ENCODE results near the gene LARGE1.

LARGE1 gene

DNA sequence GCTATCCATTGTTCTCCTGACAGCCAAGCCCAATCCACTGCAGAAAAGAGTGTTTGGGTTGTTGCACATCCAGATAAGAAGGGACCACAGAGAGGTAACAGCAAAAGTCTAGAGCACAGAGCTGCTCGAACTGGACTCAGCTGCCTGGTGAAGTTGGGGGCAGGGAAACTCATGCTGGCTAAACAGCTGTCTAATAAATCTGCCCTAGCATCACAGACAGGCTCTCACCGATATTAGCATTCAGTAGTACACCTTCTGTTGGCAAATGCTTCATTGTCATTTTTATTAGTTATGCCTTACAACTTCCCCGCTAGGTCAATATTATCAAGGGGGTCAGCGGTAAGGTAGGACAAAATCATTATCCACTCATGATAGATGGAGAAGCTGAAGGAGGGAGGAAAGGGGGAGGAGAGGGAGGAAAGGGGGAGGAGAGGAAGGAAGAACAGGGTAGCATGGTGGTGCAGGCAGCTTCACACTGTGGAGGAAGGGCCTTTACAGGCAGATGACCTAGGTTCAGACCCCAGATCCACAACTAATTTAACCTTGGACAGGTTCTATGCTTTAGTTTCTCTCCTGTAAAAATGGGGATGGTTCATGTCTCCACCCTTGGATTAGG is 102.7 kb downstream of the LARGE1 start:
- DNase-seq, result no peak

DNA sequence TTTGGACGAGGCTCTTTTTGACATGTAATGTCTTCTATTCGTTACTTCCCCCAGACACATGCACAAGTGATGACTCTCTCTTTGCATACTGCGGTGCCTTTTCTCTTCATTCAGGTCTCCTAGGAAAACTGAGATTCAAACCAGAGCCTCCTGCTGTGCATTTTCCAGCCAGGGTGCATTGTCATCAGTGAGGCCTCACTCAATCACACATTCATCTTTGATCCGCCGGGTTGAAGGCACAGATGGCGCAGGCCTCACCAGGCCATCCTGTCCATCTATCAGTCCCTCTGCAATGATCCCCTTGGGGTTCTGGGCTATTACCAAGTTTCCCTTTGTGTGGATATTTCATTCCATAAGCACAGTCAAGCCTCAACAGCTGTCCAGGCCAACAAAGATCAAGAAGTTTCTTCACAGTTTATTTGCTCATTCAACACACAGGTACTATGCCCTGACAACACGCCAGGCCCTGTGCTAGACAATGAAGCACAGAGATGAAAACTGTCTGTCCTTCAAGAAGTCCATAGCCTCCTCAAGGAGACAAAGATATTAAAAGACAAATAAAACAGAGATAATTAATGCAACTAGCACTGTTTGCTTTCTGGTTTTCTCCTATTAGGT is 107.8 kb downstream of the LARGE1 start:
- no peak for DNase-seq

DNA sequence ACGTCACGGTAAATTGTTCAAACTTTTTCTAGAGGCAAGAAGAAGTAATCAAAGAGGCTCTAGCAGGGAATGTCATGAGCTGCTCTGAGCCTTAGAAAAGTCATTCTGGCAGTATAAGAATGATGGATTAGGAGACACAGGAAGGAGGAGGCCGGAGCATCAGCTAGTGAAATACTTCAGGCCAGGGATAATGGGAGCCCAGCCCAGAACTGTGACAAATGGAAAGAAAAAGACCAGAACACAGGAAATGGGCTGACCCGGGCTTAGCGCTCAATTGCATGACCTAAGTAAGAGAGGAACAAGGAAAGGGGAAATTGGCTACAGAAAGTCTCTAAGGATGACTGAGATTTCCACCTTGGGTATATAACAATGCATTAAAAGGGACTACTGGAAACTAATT is 108.6 kb downstream of the LARGE1 start:
- no peak for DNase-seq

DNA sequence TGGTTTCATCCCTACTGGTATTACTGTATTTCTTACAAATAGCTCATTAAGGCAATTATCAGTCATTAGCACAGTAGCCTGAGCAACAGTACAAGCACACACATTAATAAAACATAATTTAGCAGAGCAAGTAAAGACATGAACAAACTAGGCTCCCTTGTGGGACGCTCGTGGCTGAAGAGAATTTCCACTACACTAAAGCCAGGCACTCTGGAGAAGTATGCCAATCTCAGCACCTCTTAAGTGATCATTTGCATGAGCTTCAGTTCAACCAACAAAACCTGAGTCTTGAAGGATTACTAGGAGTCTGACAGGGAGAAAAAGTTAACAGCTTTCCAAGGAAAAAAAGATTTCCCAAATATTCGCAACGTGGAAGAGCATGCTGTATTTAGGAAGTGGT is 109.1 kb downstream of the LARGE1 start:
- DNase-seq, result no peak

DNA sequence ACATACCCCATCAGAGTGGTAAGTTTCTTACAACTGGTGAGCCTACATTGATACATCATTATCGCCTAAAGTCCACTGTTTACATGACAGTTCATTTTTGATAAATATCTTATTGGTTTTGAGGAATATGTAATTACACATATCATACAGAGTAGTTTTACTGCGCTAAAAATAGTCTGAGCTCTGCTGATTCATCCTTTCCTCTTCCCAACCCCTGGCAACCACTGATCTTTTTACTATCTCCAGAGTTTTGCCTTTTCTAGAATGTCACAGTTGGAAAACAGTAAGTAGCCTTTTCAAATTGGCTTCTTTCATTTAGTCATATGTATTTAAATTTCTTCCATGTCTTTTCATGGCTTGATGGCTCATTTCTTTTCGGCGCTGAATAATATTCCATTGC is 112.8 kb downstream of the LARGE1 start:
- DNase-seq, result no peak

DNA sequence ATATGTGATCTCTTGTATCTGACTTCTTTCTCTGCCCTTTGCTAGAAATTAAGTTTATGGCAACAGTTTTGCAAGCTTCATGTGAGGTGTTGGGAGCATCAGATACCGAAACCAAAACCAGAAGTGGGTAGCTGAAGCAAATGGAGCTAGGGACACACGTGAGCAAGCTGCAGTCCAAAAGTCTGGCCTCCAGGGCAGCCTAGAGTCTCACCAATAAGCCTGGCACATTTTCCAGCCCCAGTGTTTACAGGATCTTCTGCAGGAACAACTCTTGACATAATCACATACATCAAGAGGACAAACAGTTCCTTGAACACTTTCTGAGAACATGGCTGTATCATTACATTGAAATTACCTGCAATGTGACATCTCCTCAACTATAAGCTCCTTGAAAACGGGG is 114.1 kb downstream of the LARGE1 start:
- no peak for DNase-seq

DNA sequence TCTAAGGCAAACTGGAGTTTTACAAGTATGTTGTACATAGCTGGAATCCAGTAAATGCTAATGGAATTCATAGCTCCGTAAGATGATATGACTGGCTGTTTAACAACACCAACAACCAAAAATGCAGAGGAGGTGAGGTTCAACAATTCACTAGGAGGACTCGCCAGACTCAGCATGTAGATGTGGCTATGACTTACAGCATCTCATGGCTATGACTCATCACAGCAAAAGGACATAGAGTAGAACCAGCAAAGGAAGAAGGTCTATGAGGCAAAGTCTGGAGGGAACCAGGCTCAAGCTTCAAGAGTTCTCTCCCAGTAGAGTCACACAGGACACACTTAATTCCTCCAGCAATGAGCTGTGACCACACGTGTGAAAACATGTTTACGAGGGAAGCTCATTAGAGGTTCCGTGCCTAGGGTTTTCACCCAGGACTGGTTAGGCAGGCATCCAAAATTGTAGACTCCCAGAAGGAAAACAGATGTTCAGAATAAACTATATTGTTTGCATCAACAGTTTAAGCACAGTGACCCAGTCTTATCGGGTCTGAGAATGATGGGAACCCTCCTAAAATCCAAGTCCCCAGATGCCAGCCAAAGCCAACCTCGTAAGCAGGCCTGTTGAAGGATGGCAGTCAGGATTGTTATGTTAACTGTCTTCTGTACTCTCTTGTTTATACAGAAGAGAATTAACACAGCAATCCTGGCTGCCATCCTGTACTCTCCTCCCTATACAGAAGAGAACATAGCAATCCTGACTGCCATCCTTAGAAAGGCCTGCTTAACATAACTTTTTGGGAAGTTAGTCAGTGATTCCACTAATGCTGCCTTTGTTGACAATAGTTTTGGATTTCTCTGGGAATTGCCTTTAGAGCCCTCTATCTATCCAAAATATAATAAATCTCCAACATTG is 116.6 kb downstream of the LARGE1 start:
- no peak for DNase-seq

DNA sequence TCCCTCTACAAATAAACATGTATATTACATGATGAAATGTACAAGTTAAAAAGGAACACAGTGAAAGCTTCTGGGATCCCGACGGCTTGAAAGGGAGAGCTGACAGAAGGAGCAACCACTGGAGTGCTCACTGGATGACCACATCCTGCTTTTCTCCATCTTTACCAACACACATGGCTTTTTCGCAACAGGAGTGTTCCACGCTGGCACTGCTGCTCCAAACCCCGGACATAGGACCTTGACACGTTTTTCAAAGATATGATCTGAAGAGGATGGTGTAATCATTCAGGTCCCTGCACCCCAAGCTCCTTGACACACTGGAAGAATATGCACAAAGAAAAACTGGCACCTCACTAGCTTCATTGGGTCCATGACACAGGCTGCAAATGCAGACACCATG is 121.9 kb downstream of the LARGE1 start:
- DNase-seq, result no peak

DNA sequence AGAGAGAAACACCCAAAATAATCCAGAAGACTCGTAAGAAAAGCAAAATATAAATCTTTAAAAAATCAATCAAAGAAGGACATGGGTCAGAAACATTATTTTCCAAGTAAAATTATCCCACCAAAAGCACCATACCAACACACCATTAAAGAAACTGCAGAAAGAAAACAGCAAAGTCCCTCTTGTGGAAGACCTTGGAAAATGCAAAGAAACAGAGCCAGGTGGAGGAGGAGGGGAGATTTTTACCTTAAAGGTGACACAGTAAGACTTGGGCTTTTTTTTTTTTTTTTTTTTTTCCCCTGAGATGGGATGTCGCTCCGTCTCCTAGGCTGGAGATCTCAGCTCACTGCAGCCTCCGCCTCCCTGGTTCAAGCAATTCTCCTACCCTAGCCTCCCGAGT is 123.8 kb downstream of the LARGE1 start:
- peak; percentile 68 for DNase-seq

DNA sequence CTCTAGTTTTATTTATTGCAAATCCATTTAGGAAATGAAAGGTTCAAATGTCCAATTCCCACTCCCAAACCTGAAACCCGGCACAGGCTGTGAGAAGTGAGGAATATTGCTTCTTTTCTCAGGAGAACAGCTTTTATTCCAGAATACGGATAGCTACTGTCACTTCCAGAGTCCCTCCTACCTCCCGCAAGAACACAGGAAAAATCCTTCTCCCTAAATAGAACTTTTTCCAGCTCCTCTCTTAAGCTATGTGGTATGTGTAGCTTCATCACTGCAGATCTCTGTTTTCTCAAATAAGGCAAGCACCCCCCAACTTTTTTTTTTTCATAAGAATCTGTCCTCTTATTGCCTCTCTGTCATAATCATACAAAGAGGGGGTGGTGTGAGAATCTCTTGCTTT is 126.8 kb downstream of the LARGE1 start:
- no peak for DNase-seq

DNA sequence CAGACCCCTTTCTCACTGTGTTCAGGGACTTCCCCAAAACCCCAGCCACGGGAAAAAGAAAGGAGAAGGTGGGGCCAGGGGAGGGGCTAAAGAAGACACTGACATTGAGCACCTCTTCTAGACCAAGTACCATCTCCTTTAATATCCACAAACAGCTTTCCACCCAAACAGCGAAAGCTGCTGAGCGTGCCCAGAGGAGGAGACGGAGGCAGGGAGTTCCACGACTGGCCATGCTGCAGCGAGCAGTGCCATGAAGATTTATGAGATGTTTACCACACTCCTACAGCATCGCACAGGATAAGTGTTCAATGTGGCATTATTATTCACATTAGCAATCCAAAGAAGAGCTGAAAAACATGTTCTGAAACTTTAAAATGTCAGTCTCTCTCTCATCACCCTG is 127.4 kb downstream of the LARGE1 start:
- DNase-seq, result no peak

DNA sequence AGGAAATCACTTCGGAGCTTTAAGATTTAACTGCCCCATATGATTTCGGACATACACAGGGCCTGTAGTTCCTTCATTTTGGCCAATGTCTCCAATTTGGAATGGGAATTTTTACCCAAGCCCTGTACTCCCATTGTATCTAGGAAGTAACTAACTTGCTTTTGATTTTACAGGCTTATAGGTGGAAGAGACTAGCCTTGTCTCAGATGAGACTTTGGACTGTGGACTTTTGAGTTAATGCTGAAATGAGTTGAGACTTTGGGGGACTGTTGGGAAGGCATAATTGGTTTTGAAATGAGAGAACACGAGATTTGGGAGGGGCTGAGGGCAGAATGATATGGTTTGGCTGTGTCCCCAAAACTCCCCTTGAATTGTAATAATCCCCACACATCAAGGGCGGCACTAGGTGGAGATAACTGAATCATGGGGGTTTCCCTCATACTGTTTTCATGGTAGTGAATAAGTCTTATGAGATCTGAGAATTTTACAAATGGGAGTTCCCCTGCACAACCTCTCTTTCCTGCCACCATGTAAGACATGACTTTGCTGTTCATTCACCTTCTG is 130.5 kb downstream of the LARGE1 start:
- no peak for DNase-seq

DNA sequence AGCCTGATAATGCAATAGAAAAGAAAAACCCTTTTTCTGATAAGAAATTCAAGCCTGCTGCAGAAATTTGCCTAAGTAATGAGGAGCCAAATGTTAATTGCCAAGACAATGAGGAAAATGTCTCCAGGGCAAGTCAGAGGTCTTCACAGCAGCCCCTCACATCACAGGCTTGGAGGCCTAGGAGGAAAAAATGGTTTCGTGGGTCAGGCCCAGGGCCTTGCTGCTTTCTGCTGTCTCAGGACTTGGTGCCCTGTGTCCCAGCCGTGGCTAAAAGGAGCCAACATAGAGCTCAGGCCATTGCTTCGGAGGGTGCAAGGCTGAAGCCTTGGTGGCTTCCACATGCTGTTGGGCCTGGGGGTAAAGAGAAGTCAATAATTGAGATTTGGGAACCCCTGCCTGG is 131.3 kb downstream of the LARGE1 start:
- no peak for DNase-seq

DNA sequence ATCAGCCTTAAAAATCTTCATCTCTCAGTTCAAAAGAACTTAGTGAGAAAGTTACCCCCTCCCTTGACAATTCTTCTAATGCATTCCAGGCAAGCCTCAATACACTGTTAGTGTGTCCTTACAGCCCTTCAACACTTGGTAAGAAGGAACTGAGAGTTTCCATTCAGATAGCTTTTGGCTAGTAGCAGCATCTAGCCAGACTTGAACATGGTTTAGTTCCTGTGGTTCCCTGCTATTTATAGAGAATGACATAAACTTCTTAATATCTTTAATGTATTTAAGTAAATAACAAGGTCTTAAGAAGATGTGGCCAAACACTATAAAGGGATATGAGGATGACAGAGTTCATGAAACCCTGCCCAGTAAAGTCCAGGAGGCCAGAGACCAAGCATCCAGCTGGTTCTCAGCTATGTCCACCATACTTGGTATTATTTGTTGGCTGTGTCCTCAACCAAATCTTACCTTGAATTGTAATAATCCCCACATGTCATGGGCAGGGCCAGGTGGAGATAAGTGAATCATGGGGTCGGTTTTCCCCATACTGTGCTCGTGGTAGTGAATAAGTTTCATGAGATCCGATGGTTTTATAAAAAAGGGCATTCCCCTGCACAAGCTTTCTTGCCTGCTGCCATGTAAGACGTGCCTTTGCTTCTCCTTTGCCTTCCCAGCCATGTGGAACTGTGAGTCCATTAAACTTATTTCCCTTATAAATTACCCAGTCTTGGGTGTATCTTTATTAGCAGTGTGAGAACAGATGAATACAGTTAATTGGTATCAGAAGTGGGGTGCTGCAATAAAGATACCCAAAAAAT is 132.4 kb downstream of the LARGE1 start:
- DNase-seq, result no peak

DNA sequence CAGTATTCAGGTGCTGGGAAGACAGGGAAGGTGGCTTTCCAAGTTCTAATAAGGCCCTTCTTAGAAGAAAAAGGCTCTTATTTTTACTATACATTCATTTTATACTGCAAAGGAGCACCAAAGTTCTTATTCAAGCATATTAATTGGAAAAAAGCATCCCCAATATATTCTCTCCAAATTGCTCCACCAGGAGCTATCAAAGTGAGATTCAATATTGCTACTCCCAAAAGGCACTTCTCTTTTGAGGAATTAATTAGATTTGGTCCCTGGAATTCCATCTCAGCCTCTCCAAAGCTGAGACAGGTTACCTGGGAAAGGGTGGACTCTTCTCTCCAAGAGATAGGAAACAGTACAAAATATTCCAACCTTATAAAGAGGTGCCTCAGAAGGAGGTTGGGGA is 134.1 kb downstream of the LARGE1 start:
- DNase-seq, result no peak

DNA sequence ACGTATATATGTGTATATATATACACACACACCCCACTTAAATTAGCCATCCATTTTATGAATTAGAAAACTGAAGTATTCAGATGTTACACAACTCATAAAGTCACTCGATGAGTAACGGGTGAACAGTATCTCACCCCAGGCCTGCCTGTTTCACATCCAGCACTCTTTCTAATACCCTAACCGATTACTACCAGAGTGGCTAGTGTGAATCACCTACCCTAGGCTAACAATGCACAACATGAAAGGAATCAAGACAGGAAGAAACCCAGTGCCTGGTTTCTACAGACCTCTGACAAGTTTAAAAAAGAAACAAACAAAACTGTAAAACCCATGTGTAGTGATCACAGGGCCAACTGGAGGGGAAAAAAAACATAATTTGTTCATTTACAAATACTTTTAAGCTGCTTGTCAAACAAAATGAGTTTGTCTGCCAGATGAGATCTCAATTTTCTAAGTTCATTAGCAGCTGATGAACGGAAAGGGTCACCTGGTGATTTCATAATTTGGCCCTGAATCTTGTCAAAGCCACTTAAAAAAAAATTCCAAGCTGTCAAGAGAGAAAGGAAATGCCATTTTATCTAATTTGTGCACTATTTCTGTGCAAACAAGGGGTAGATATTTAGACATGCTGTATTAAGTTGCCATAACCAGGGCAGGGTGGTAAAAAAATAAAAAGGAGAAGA is 134.8 kb downstream of the LARGE1 start:
- no peak for DNase-seq

DNA sequence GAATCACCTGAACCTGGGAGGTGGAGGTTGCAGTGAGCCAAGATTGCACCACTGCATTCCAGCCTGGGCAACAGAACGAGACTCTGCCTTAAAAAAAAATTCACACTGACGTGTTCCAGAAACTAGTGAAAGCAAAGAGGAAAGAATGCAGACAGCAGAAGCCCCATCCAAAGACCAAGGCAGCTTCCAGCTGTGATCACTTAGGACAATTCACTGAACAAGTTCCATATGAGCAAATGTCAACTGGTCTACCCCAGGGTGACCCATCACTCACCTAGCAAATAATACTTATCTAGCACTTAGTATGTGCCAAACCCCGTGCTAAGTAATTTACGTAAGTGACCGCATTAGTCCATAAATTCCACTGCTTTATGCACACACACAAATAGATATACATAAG is 138.9 kb downstream of the LARGE1 start:
- no peak for DNase-seq

DNA sequence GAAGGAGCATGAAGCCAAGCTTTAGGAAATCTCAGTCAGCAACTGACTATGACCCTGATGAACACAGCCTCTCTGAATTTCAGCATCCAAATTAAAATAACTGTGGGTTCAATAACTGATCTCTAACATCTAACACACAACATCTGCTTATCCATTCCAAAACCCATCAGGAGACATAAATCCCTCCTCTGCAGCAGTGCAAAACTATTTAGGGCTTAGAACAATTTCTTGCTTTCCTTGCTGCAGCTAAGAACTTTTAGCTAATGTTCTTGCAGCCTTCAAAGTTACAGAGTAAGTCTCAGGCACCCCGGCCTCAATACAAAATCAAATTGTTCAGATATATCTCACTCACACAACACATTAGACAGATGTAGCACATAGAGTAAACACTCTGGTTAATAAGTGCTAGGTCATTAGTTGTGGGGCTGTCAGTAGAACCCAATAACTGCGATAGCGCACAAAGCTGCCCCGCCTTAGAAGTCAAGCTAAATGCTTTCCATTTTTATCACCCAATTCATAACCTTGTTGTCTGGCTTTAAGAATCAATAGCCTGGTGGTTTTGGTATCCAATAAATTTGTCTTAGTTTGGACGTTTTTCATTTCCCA is 139.6 kb downstream of the LARGE1 start:
- DNase-seq, result no peak

DNA sequence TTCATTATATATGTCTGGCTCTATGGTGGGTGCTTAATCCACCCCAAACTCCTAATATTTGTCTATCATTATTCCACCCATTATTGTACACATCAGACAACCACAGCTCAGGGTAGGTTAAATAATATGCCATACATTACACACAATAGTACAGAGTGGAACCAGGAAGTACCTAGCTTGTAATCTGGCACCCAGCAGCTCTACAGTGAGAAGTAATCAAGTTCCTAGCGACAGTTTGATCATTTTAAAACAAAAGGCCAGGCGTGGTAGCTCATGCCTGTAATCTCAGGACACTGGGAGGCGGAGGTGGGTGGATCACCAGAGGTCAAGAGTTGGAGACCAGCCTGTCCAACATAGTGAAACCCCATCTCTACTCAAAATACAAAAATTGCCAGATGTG is 141.0 kb downstream of the LARGE1 start:
- no peak for DNase-seq

DNA sequence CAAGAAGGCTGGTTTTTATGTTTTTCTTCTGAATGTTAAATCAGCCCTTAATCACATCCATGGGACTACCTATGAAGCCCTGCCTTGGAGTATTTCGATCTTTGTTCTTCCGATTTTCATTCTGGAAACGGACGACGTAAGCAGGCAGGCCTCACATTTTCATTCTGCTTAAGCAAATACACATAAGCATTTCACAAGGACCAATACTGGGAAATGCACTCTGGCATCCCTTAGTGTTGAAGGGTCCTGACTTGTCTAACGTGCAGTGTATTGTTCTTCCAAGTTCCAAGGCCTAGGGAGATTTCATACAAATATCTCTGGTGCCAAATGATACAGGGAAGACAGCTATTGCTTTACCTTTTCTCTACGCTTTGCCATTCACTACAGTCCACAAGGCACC is 143.8 kb downstream of the LARGE1 start:
- DNase-seq, result no peak

DNA sequence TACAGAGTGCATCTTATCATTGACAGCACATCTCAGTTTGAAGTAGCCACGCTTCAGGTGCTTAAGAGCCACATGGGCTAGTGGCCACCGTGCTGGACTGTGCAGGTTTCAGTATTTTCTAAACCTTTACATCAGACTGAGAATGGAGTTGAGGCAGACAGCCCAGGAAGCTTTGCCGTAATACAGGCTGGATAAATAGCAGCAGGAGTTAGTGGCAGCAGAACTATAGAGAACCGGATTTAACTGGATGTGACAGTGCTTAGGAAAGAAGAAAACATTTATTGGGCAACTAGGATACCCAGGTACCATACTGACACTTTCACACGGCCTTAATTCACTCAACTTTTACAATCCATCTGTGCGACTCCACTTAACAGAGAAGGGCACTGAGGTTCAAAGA is 145.5 kb downstream of the LARGE1 start:
- no peak for DNase-seq

DNA sequence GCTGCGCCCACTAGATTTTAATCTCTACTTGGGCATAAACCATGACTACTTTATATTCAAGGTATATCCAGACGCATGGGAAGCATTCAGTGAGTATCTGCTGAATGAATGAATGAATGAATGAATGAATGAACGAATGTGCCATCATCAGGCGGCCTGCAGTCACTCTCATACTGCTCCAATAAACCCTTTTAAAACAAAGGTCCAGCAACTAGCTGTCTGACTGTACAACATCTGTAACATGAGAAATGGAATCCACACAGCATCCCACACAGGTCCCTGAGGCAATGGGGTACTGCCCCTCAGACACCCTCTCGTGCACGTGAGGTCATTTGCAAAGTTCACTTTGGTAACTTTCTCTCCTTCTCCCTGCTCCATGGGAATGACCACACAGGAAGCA is 147.5 kb downstream of the LARGE1 start:
- DNase-seq, result no peak

Data from NCI-H446 treated with DMSO at 0.1 percent for 48 hours (cell line).